Common myeloid progenitor, CD34-positive (primary cell): ENCODE data around the gene ZNF157.

Experiments
- CTCF ChIA-PET: fragments of 350-600 bp; sonication (Branson Sonifier 250); formaldehyde crosslinking; loops from one replicate; lab custom pipeline; 2021; ENCODE audit warnings: antibody characterized with exemption; lab: Charles Lee
- POLR2A ChIA-PET: fragments of 350-600 bp; sonication (Branson Sonifier 250); formaldehyde crosslinking; loops from one replicate; lab custom pipeline; 2021; ENCODE audit warnings: antibody characterized with exemption; lab: Charles Lee
- DNase-seq, 3 donors: peaks; one replicate each; pipeline versions ENCODE4 v3.0.0 to v3.0.0-alpha.2; 2013
- H3K27ac ChIP-seq, 2 experiments: 1 replicate in 1 of 2; 2 replicates in 1 of 2; pipeline ENCODE4 v1.7.0; 2013; ENCODE audit warnings: inconsistent platforms in 2 of 2, low read length in 2 of 2, mild to moderate bottlenecking in 2 of 2, low read depth in 1 of 2, moderate library complexity in 1 of 2; ENCODE audit not compliant: severe bottlenecking in 2 of 2, insufficient read depth in 1 of 2, poor library complexity in 1 of 2
- H3K27me3 ChIP-seq, 5 experiments: replicated peaks in 2 of 5; 1 replicate in 3 of 5; 2 replicates in 2 of 5; pipeline versions ENCODE4 v1.6.1 to v1.7.0; 2013; ENCODE audit warnings: low read length in 4 of 5, mild to moderate bottlenecking in 2 of 5, moderate library complexity in 2 of 5, inconsistent platforms in 1 of 5; ENCODE audit not compliant: insufficient read depth in 5 of 5, control insufficient read depth in 4 of 5
- H3K36me3 ChIP-seq, 4 experiments: 1 replicate in 2 of 4; 2 replicates in 2 of 4; pipeline versions ENCODE4 v1.6.1 to v1.7.0; 2013; ENCODE audit warnings: low read length in 3 of 4, control low read depth in 1 of 4, mild to moderate bottlenecking in 1 of 4; ENCODE audit not compliant: control insufficient read depth in 4 of 4, insufficient read depth in 4 of 4
- H3K4me1 ChIP-seq, 4 experiments: 1 replicate in 3 of 4; 2 replicates in 1 of 4; pipeline versions ENCODE4 v1.6.1 to v1.7.1; 2013; ENCODE audit warnings: low read length in 3 of 4, mild to moderate bottlenecking in 3 of 4, control low read depth in 1 of 4, inconsistent platforms in 1 of 4, moderate library complexity in 1 of 4; ENCODE audit not compliant: control insufficient read depth in 4 of 4, insufficient read depth in 4 of 4; ENCODE audit errors: control extremely low read depth in 1 of 4
- H3K4me3 ChIP-seq, 7 experiments: 1 replicate in 4 of 7; 2 replicates in 3 of 7; pipeline versions ENCODE4 v1.5.1 to v1.7.0; 2013; ENCODE audit warnings: mild to moderate bottlenecking in 7 of 7, low read length in 6 of 7, moderate library complexity in 6 of 7, inconsistent platforms in 2 of 7, low read depth in 2 of 7, control low read depth in 1 of 7; ENCODE audit not compliant: insufficient read depth in 4 of 7, control insufficient read depth in 1 of 7; ENCODE audit errors: extremely low read depth in 1 of 7
- H3K9me3 ChIP-seq, 5 experiments: 1 replicate in 4 of 5; 2 replicates in 1 of 5; pipeline versions ENCODE4 v1.6.1 to v1.7.1; 2013; ENCODE audit warnings: low read length in 4 of 5, mild to moderate bottlenecking in 2 of 5, inconsistent platforms in 1 of 5, low read depth in 1 of 5, moderate library complexity in 1 of 5; ENCODE audit not compliant: control insufficient read depth in 4 of 5, insufficient read depth in 2 of 5; ENCODE audit errors: control extremely low read depth in 1 of 5
- WGBS: methylation state at CpG from one replicate; pipeline ENCODE4 v1.1.5; 2013; ENCODE audit not compliant: insufficient coverage; 5-methylcytosine and 5-hydroxymethylcytosine counted together

Gene ZNF157

DNA sequence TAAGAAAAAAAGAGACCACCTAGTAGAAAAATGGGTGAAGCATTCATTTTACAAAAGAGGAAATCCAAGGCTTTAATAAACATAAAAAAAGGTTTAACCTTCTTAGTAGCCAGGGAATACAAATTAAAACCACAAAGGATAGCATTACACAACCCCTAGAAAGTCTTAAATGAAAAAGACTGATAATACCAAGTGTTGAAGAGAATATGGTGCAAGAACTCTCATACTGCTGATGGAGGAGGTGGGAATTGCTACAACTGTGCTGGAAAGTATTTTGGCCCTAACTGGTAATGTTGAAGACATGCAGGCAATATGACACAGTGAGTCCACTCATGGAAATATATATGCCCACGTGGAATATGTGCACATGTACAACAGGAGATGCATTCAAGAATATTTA is 90.2 kb downstream of the ZNF157 start:
- no peak overlapping the region for H3K4me3 ChIP-seq
- no CpG with 5 or more reads among the region's 1 CpG for WGBS
- H3K9me3 ChIP-seq: peaks cover 0 to 18% (median 6%) of the 10 kb centered on the region in 5 experiments
- no peaks in the 10 kb centered on the region for H3K4me1 ChIP-seq
- DNase-seq: no peak
- H3K36me3 ChIP-seq: peaks cover 10 to 32% (median 15%) of the 10 kb centered on the region in 4 experiments
- ChIA-PET POLR2A (no interaction called here), CTCF (no interaction called here)
- no peak overlapping the region for H3K27ac ChIP-seq
- H3K27me3 ChIP-seq: no peaks in the 10 kb centered on the region
